HL-60 (cell line): Measurements from ENCODE around the gene VAMP3.

Experiments used
- DNase-seq, 2 experiments: peaks; one replicate each; pipeline ENCODE4 v3.0.0-alpha.2; 2010 to 2020; ENCODE audit warnings: low read depth in 1 of 2, low spot score in 1 of 2
- H3K27ac ChIP-seq: fragments of 250-450 bp; sonication (Bioruptor Pico); replicated peaks from 2 replicates; pipeline ENCODE4 v1.5.1; 2020; ENCODE audit warnings: mild to moderate bottlenecking, moderate library complexity
- H3K27me3 ChIP-seq: fragments of 250-450 bp; sonication (Bioruptor Pico); 2 replicates; pipeline ENCODE4 v1.5.1; 2021; ENCODE audit warnings: mild to moderate bottlenecking, moderate library complexity; ENCODE audit not compliant: insufficient read depth, poor library complexity, severe bottlenecking
- H3K4me3 ChIP-seq: replicated peaks from 2 replicates; pipeline ENCODE4 v1.5.1; 2011; ENCODE audit warnings: mild to moderate bottlenecking, control low read depth, low read length; ENCODE audit not compliant: insufficient read depth
- CTCF ChIP-seq: IDR thresholded peaks from one replicate; pipeline ENCODE4 v1.5.1; 2011; ENCODE audit warnings: low read length, control low read depth, inconsistent platforms; ENCODE audit not compliant: insufficient read depth
- GABPA ChIP-seq: IDR thresholded peaks from 2 replicates; pipeline ENCODE4 v1.6.1; 2012; ENCODE audit warnings: low read depth
- POLR2AphosphoS5 ChIP-seq: IDR thresholded peaks from 2 replicates; pipeline ENCODE4 v1.6.1; 2012; ENCODE audit warnings: low read depth
- REST ChIP-seq: IDR thresholded peaks from 2 replicates; pipeline ENCODE4 v1.6.1; 2012; ENCODE audit warnings: low read depth; ENCODE audit not compliant: insufficient replicate concordance
- SPI1 ChIP-seq: IDR thresholded peaks from 2 replicates; pipeline ENCODE4 v1.6.1; 2012; ENCODE audit warnings: low read depth, mild to moderate bottlenecking, borderline replicate concordance

The VAMP3 gene

GRCh38 chr1:7749126-7749525 is 22.0 kb upstream of the VAMP3 start:
- DNase-seq, result no peak
- no peak overlapping the region for H3K4me3 ChIP-seq

GRCh38 chr1:7751174-7751573 is 19.9 kb upstream of the VAMP3 start:
- no peak overlapping the region for H3K27ac ChIP-seq

More at GRCh38 chr1:7749126-7749525, 22.0 kb upstream of the VAMP3 start:
- no peak overlapping the region for H3K27ac ChIP-seq
- TF ChIP-seq POLR2AphosphoS5 (no peak), SPI1 (no peak), GABPA (no peak), REST (no peak), CTCF (no peak)
- H3K27me3 ChIP-seq, result no peaks in the 10 kb centered on the region

More at GRCh38 chr1:7751174-7751573, 19.9 kb upstream of the VAMP3 start:
- DNase-seq, result no peak
- H3K4me3 ChIP-seq, result no peak overlapping the region
- H3K27me3 ChIP-seq, result no peaks in the 10 kb centered on the region
- no peak for TF ChIP-seq REST
- TF ChIP-seq SPI1, result no peak
- TF ChIP-seq GABPA, result no peak
- TF ChIP-seq CTCF, result no peak
- TF ChIP-seq POLR2AphosphoS5, result no peak
